IMR-90 (cell line): ENCODE data around the gene KCTD19. TPM values are rescaled to one million over a fixed set of nuclear protein-coding genes. Genes with fewer than 3 reads are reported as not detected.

Experiments
- ATAC-seq: fragments of 200-7000 bp; cut with Tn5 transposase; 2 replicates; pipeline ENCODE4 v1.9.1; 2020; ENCODE audit warnings: low read depth, mild to moderate bottlenecking, moderate library complexity
- BruUV-seq: library from RNA; stranded (reverse); fragments of 400-500 nt; replicated peaks from 2 replicates; lab custom pipeline; 2021; lab: Mats Ljungman, UMichigan
- CTCF ChIA-PET: fragments of 300-600 bp; formaldehyde crosslinking; extraction: SDS; loops from one replicate; lab custom pipeline; 2021; ENCODE audit warnings: antibody characterized with exemption; lab: Yijun Ruan, JAX
- POLR2A ChIA-PET: fragments of 300-600 bp; sonication (Branson Sonifier 250); formaldehyde crosslinking; loops from one replicate; lab custom pipeline; 2022; ENCODE audit warnings: antibody characterized with exemption; ENCODE audit not compliant: unreplicated experiment; lab: Charles Lee
- DNase-seq: peaks from one replicate; pipeline ENCODE4 v3.0.0; 2013
- H2AFZ ChIP-seq: replicated peaks from 2 replicates; pipeline ENCODE3; 2013; ENCODE audit warnings: low read length, mild to moderate bottlenecking; ENCODE audit not compliant: poor library complexity
- H2AK5ac ChIP-seq: 2 replicates; pipeline ENCODE4 v1.6.1; 2013; ENCODE audit warnings: low read depth, low read length, inconsistent platforms
- H2AK9ac ChIP-seq: replicated peaks from 2 replicates; pipeline ENCODE3; 2013; ENCODE audit warnings: mild to moderate bottlenecking, low read depth, low read length, moderate library complexity; ENCODE audit not compliant: poor library complexity
- H2BK120ac ChIP-seq: 2 replicates; pipeline ENCODE4 v1.6.1; 2013; ENCODE audit warnings: low read depth, low read length, inconsistent platforms
- H2BK15ac ChIP-seq: 3 replicates; pipeline ENCODE4 v1.6.1; 2013; ENCODE audit warnings: low read depth, low read length, inconsistent platforms
- H2BK20ac ChIP-seq: 2 replicates; pipeline ENCODE4 v1.6.1; 2013; ENCODE audit warnings: low read depth, mild to moderate bottlenecking, inconsistent platforms, low read length, moderate library complexity
- H2BK5ac ChIP-seq: 2 replicates; pipeline ENCODE4 v1.6.1; 2013; ENCODE audit warnings: mild to moderate bottlenecking, low read depth, low read length, inconsistent platforms; ENCODE audit not compliant: poor library complexity, severe bottlenecking
- H3K14ac ChIP-seq: replicated peaks from 2 replicates; pipeline ENCODE4 v1.6.1; 2013; ENCODE audit warnings: low read depth, low read length, inconsistent platforms
- H3K18ac ChIP-seq: 2 replicates; pipeline ENCODE4 v1.6.1; 2013; ENCODE audit warnings: low read depth, low read length, control low read depth
- H3K23ac ChIP-seq: 2 replicates; pipeline ENCODE4 v1.6.1; 2013; ENCODE audit warnings: low read depth, low read length, inconsistent platforms
- H3K27ac ChIP-seq: 2 replicates; pipeline ENCODE4 v1.5.1; 2013; ENCODE audit warnings: mild to moderate bottlenecking, control low read depth, low read length; ENCODE audit not compliant: insufficient read depth
- H3K27me3 ChIP-seq: 2 replicates; pipeline ENCODE4 v1.6.1; 2013; ENCODE audit warnings: low read length; ENCODE audit not compliant: control insufficient read depth, insufficient read depth
- H3K36me3 ChIP-seq: 2 replicates; pipeline ENCODE4 v1.6.1; 2013; ENCODE audit warnings: low read length, mixed read lengths; ENCODE audit not compliant: control insufficient read depth, insufficient read depth
- H3K4ac ChIP-seq: 2 replicates; pipeline ENCODE4 v1.6.1; 2013; ENCODE audit warnings: low read depth, low read length, inconsistent platforms
- H3K4me1 ChIP-seq: 2 replicates; pipeline ENCODE4 v1.6.1; 2013; ENCODE audit warnings: low read length, mixed read lengths; ENCODE audit not compliant: control insufficient read depth, insufficient read depth
- H3K4me2 ChIP-seq: 2 replicates; pipeline ENCODE4 v1.6.1; 2013; ENCODE audit warnings: low read depth, mild to moderate bottlenecking, control low read depth, low read length, moderate library complexity
- H3K4me3 ChIP-seq: 2 replicates; pipeline ENCODE4 v1.5.1; 2013; ENCODE audit warnings: low read depth, mild to moderate bottlenecking, control low read depth, low read length, moderate library complexity; ENCODE audit not compliant: insufficient read depth
- H3K56ac ChIP-seq: 2 replicates; pipeline ENCODE4 v1.6.1; 2013; ENCODE audit warnings: low read length, inconsistent platforms; ENCODE audit not compliant: insufficient read depth; ENCODE audit errors: extremely low read depth
- H3K79me1 ChIP-seq, 2 experiments: 2 replicates each; pipeline ENCODE4 v1.6.1; 2013; ENCODE audit warnings: low read length in 2 of 2, inconsistent platforms in 1 of 2, low read depth in 1 of 2
- H3K9ac ChIP-seq: 2 replicates; pipeline ENCODE4 v1.6.1; 2013; ENCODE audit warnings: low read depth, low read length, control low read depth
- H3K9me1 ChIP-seq: 2 replicates; pipeline ENCODE4 v1.6.1; 2013; ENCODE audit warnings: low read length, inconsistent platforms; ENCODE audit not compliant: insufficient read depth
- H3K9me3 ChIP-seq: 2 replicates; pipeline ENCODE4 v1.6.1; 2013; ENCODE audit warnings: low read length; ENCODE audit not compliant: control insufficient read depth, insufficient read depth
- H4K20me1 ChIP-seq: 2 replicates; pipeline ENCODE4 v1.6.1; 2013; ENCODE audit warnings: low read length, inconsistent platforms; ENCODE audit not compliant: insufficient read depth
- H4K5ac ChIP-seq: 2 replicates; pipeline ENCODE4 v1.6.1; 2013; ENCODE audit warnings: mild to moderate bottlenecking, low read depth, low read length, control low read depth
- H4K8ac ChIP-seq, 2 experiments: 2 replicates each; pipeline ENCODE4 v1.6.1; 2013; ENCODE audit warnings: low read depth in 2 of 2, low read length in 2 of 2, control low read depth in 1 of 2, inconsistent platforms in 1 of 2
- H4K91ac ChIP-seq: 2 replicates; pipeline ENCODE4 v1.6.1; 2013; ENCODE audit warnings: low read depth, low read length, inconsistent platforms; ENCODE audit not compliant: insufficient read depth
- CHD1 ChIP-seq: IDR thresholded peaks from 2 replicates; pipeline ENCODE4 v1.6.1; 2012; ENCODE audit warnings: low read depth, low read length, improper control_type of control experiment
- FOS ChIP-seq: fragments of 150-350 bp; IDR thresholded peaks from 2 replicates; pipeline ENCODE4 v1.6.1; 2016; ENCODE audit warnings: low read depth, low read length
- MXI1 ChIP-seq: IDR thresholded peaks from 2 replicates; pipeline ENCODE4 v1.6.1; 2012; ENCODE audit warnings: low read depth, mild to moderate bottlenecking, low read length, moderate library complexity, borderline replicate concordance
- NFE2L2 ChIP-seq: fragments of 150-350 bp; IDR thresholded peaks from 2 replicates; pipeline ENCODE4 v1.6.1; 2016; ENCODE audit warnings: low read depth, mild to moderate bottlenecking, low read length
- POLR2A ChIP-seq: IDR thresholded peaks from 2 replicates; pipeline ENCODE4 v1.6.1; 2012; ENCODE audit warnings: mild to moderate bottlenecking, low read depth, low read length
- RCOR1 ChIP-seq: IDR thresholded peaks from 2 replicates; pipeline ENCODE4 v1.6.1; 2012; ENCODE audit warnings: mild to moderate bottlenecking, low read length, improper control_type of control experiment; ENCODE audit not compliant: insufficient replicate concordance
- RFX5 ChIP-seq: IDR thresholded peaks from 2 replicates; pipeline ENCODE4 v1.8.0; 2012; ENCODE audit warnings: low read depth, mild to moderate bottlenecking, low read length, moderate library complexity
- WGBS, 2 experiments: methylation state at CpG; one replicate each; pipeline versions ENCODE4 v1.1.5 to v1.1.7; 2013; ENCODE audit warnings: missing lambda C conversion rate in 2 of 2; ENCODE audit not compliant: insufficient read length in 1 of 2; ENCODE audit errors: extremely low coverage in 2 of 2; 5-methylcytosine and 5-hydroxymethylcytosine counted together
- dilution Hi-C: fragments of 300-500 bp; cut with HindIII; formaldehyde crosslinking; loops from one replicate; pipeline ENCODE4 v1.14.3; 2018; ENCODE audit warnings: low sequenced_read_pairs; ENCODE audit not compliant: unreplicated experiment
- in situ Hi-C: fragments of 300-500 bp; cut with MboI; formaldehyde crosslinking; loops from 3 replicates; pipeline ENCODE4 v1.14.3; 2019; ENCODE audit warnings: low sequenced_read_pairs, inconsistent platforms, mixed read lengths
- intact Hi-C: fragments of 100-400 bp; cut with micrococcal nuclease; formaldehyde crosslinking; loops from 2 replicates; pipeline ENCODE4 v1.10.0; 2022
- polyA plus RNA-seq, 3 experiments: library from polyadenylated mRNA; depleted of rRNA; stranded (reverse); fragments of >200 nt; gene quantifications; 2 replicates each; pipeline ENCODE4 v1.2.3, GENCODE V29; 2012; ENCODE audit warnings: low replicate concordance in 1 of 3
- total RNA-seq: library from RNA; depleted of rRNA; stranded (reverse); fragments of >200 nt; gene quantifications from 2 replicates; pipeline ENCODE4 v1.2.3, GENCODE V29; 2012
- TF ChIP-seq, protein P1 (sequence below): fragments of 150-350 bp; IDR thresholded peaks from 2 replicates; pipeline ENCODE4 v1.6.1; 2017; ENCODE audit warnings: mild to moderate bottlenecking, antibody characterized with exemption, low read length, low read depth
- TF ChIP-seq, protein P2 (sequence below): fragments of 150-350 bp; IDR thresholded peaks from 2 replicates; pipeline ENCODE4 v1.6.1; 2016; ENCODE audit warnings: low read depth, mild to moderate bottlenecking, low read length, moderate library complexity, borderline replicate concordance

The KCTD19 gene
- total and polyA plus RNA-seq, 2 of the 4 experiments (the other 2 are of a cell fraction) = under 0.01 to 0.07 TPM

DNA sequence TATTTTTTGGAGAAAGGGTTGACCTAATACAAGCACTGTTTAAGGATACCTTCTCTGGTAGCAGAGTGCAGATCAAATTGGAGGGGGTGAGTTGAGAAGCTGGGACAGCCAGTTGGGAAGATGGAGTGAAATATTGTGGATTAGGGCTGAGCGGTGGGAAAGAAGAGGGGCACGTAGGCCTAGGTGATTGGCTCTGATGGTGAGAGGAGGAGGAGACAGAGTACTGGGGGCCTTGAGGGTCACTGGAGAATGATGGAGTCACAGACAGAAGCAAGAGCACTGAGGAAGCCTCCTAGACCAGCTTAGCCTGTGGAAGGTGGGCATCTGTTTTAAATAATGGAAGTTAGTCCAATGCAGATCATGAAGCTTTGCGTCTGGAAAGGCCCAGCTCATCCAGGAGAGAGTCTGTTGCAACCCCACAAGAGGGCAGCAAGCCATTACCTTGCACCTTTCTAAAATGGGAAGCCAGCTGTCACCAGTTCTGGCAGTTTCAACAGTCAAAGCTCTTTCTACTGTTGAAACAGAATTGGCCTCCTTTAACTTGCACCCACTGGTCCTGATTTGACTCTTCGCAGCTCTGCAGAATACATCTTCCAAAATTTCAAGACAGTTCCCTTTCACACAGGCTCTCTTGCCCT is 66.0 kb downstream of the KCTD19 start (continued):
- no peak for TF ChIP-seq MXI1

DNA sequence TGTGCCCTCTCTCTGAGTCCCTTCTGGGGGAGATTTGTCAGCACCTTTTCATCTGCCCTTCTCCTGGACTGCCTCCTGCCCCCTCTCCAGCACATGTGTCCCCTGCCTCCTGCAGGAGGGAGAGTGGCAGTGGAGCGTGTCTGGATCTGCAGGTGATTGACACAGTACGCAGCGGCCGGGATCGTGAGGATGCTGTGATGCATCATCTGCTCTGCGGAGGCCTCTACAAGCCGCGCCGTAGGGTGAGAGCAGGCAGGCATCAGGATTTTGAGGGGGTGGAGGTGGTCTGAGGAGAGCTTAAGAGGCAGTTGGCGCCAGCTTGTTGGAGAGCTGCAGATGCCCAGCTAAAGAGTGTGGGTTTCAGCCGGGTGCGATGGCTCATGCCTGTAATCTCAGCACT is 66.8 kb downstream of the KCTD19 start:
- Histone ChIP-seq H3K36me3 (peaks cover 16% of the 10 kb centered on the region), H2AK9ac (no peak overlapping the region), H3K27ac (no peak overlapping the region), H3K4me1 (peaks cover 2% of the 10 kb centered on the region; the same call in 1 of the 2 replicates), H3K4ac (no peak overlapping the region), H3K27me3 (no peaks in the 10 kb centered on the region), H2AK5ac (no peak overlapping the region), H4K5ac (no peak overlapping the region), H3K9me3 (no peaks in the 10 kb centered on the region), H3K18ac (no peak overlapping the region), H2BK15ac (no peak overlapping the region), H4K8ac (no peak overlapping the region), H3K9me1 (no peaks in the 10 kb centered on the region), H2BK5ac (no peak overlapping the region), H3K4me3 (no peak overlapping the region), H3K79me1 (no peaks in the 10 kb centered on the region), H3K4me2 (no peak overlapping the region), H3K14ac (no peak overlapping the region), H2AFZ (no peak overlapping the region), H2BK20ac (no peak overlapping the region), H3K56ac (no peak overlapping the region), H2BK120ac (no peak overlapping the region), H4K91ac (no peak overlapping the region), H3K23ac (no peak overlapping the region), H4K20me1 (no peaks in the 10 kb centered on the region), H3K9ac (no peak overlapping the region)
- ChIA-PET POLR2A (no interaction called here), CTCF (interaction anchor here (1.0 to 1.8 kb wide), 3 partner anchors 55 to 188 kb away, joined by 3 to 15 read pairs (median 7); no protein-coding TSS in a partner anchor)
- WGBS, 2 experiments = 100% methylated on average over 3 of the region's 12 CpGs; no CpG with 5 or more reads in 1 of the 2 experiments
- TF ChIP-seq NFE2L2 (no peak), RFX5 (no peak), CHD1 (no peak), FOS (no peak), RCOR1 (no peak), POLR2A (no peak)
- TF ChIP-seq, protein P1, sequence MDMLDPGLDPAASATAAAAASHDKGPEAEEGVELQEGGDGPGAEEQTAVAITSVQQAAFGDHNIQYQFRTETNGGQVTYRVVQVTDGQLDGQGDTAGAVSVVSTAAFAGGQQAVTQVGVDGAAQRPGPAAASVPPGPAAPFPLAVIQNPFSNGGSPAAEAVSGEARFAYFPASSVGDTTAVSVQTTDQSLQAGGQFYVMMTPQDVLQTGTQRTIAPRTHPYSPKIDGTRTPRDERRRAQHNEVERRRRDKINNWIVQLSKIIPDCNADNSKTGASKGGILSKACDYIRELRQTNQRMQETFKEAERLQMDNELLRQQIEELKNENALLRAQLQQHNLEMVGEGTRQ = no peak
- TF ChIP-seq, protein P2, sequence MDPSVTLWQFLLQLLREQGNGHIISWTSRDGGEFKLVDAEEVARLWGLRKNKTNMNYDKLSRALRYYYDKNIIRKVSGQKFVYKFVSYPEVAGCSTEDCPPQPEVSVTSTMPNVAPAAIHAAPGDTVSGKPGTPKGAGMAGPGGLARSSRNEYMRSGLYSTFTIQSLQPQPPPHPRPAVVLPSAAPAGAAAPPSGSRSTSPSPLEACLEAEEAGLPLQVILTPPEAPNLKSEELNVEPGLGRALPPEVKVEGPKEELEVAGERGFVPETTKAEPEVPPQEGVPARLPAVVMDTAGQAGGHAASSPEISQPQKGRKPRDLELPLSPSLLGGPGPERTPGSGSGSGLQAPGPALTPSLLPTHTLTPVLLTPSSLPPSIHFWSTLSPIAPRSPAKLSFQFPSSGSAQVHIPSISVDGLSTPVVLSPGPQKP = no peak
- BruUV-seq = no TSS peak
- intact Hi-C loops (loop anchor here (1.0 to 5.0 kb wide), 4 partner anchors 79 to 207 kb away; no protein-coding TSS in a partner anchor), dilution Hi-C loops (no loop called here), in situ Hi-C loops (loop anchor here (10.0 kb wide), 1 partner anchor 195 kb away; no protein-coding TSS in a partner anchor)
- DNase-seq (no peak), ATAC-seq (no peak)
